HG03565 (cell line): ENCODE results near the gene PNPLA3.

ENCODE experiments used
- ATAC-seq: cut with Tn5 transposase; IDR thresholded peaks from one replicate; pipeline ENCODE4 v1.9.1; 2021; ENCODE audit warnings: mild to moderate bottlenecking, moderate library complexity; ENCODE audit not compliant: unreplicated experiment

The PNPLA3 gene

GRCh38 chr22:43923191-43923590 lies 414 bp upstream of the PNPLA3 start:
- ATAC-seq: no peak

- ATAC-seq: no peak
Measured at GRCh38 chr22:43924877-43925276, 1.3 kb downstream of the PNPLA3 start.

- ATAC-seq: no peak
Measured at GRCh38 chr22:43925433-43926348, 2.1 kb downstream of the PNPLA3 start.

GRCh38 chr22:43926349-43926710 lies 2.7 kb downstream of the PNPLA3 start:
- ATAC-seq: no peak

- ATAC-seq: no peak
Measured at GRCh38 chr22:43928468-43928867, 4.9 kb downstream of the PNPLA3 start.

- no peak for ATAC-seq
Measured at GRCh38 chr22:43928908-43929307, 5.3 kb downstream of the PNPLA3 start.

GRCh38 chr22:43931771-43932170 lies 8.2 kb downstream of the PNPLA3 start:
- no peak for ATAC-seq

- no peak for ATAC-seq
Measured at GRCh38 chr22:43941449-43941848, 17.8 kb downstream of the PNPLA3 start.

GRCh38 chr22:43944670-43945430 lies 21.2 kb downstream of the PNPLA3 start:
- no peak for ATAC-seq

GRCh38 chr22:43945632-43946383 lies 22.2 kb downstream of the PNPLA3 start:
- ATAC-seq: peak; percentile 40

- ATAC-seq: no peak
Measured at GRCh38 chr22:43946384-43946667, 22.7 kb downstream of the PNPLA3 start.

GRCh38 chr22:43948836-43949406 lies 25.3 kb downstream of the PNPLA3 start:
- no peak for ATAC-seq

- no peak for ATAC-seq
Measured at GRCh38 chr22:43951391-43951790, 27.8 kb downstream of the PNPLA3 start.

- ATAC-seq: no peak
Measured at GRCh38 chr22:43951966-43952365, 28.4 kb downstream of the PNPLA3 start.

- no peak for ATAC-seq
Measured at GRCh38 chr22:43953988-43954785, 30.6 kb downstream of the PNPLA3 start.

GRCh38 chr22:43955040-43955882 lies 31.7 kb downstream of the PNPLA3 start, which contains the start of gene SAMM50:
TSS of gene SAMM50 (plus strand) at chr22:43955442. CDS start at chr22:43955578, 136 bp downstream.
- peak; percentile 85 for ATAC-seq

- ATAC-seq: peak; percentile 17
Measured at GRCh38 chr22:43955883-43956782, 32.5 kb downstream of the PNPLA3 start.

GRCh38 chr22:43956805-43957463 lies 33.3 kb downstream of the PNPLA3 start:
- no peak for ATAC-seq
